Neuronal stem cell (in vitro differentiated cells): ENCODE results near the gene RFTN2.

Experiments used
- DNase-seq: peaks from one replicate; pipeline ENCODE4 v3.0.0-alpha.2; 2013; ENCODE audit warnings: low spot score
- H2AFZ ChIP-seq: one replicate; pipeline ENCODE4 v1.6.1; 2013; ENCODE audit warnings: mild to moderate bottlenecking, low read length, inconsistent platforms
- H2AK5ac ChIP-seq: 2 replicates; pipeline ENCODE4 v1.6.1; 2013; ENCODE audit warnings: low read depth, mild to moderate bottlenecking, inconsistent platforms, low read length, moderate library complexity, mixed read lengths
- H2BK120ac ChIP-seq: 2 replicates; pipeline ENCODE4 v1.6.1; 2013; ENCODE audit warnings: low read depth, mild to moderate bottlenecking, inconsistent platforms, low read length, moderate library complexity, mixed read lengths
- H2BK12ac ChIP-seq: one replicate; pipeline ENCODE4 v1.6.1; 2013; ENCODE audit warnings: low read length, inconsistent platforms
- H2BK15ac ChIP-seq: 2 replicates; pipeline ENCODE4 v1.6.1; 2013; ENCODE audit warnings: mild to moderate bottlenecking, low read length, inconsistent platforms, mixed read lengths
- H2BK5ac ChIP-seq: one replicate; pipeline ENCODE4 v1.6.1; 2013; ENCODE audit warnings: inconsistent platforms, mild to moderate bottlenecking, low read length, moderate library complexity
- H3K14ac ChIP-seq: one replicate; pipeline ENCODE4 v1.6.1; 2013; ENCODE audit warnings: low read length, inconsistent platforms
- H3K18ac ChIP-seq: 2 replicates; pipeline ENCODE4 v1.6.1; 2013; ENCODE audit warnings: low read length, inconsistent platforms
- H3K23ac ChIP-seq: 2 replicates; pipeline ENCODE4 v1.6.1; 2013; ENCODE audit warnings: low read depth, mild to moderate bottlenecking, mixed read lengths, low read length, inconsistent platforms; ENCODE audit not compliant: poor library complexity
- H3K27ac ChIP-seq: replicated peaks from 3 replicates; pipeline ENCODE4 v1.5.1; 2013; ENCODE audit warnings: low read length, inconsistent platforms
- H3K27me3 ChIP-seq, 3 experiments: 2 replicates each; pipeline ENCODE4 v1.6.1; 2013; ENCODE audit warnings: low read length in 3 of 3, mild to moderate bottlenecking in 2 of 3, inconsistent platforms in 1 of 3, low read depth in 1 of 3, mixed read lengths in 1 of 3, moderate library complexity in 1 of 3; ENCODE audit not compliant: control insufficient read depth in 3 of 3, insufficient read depth in 3 of 3
- H3K36me3 ChIP-seq, 2 donors: replicated peaks in 1 of 2; 2 replicates each; pipeline ENCODE4 v1.6.1; 2013; ENCODE audit warnings: low read length in 2 of 2; ENCODE audit not compliant: control insufficient read depth in 2 of 2, insufficient read depth in 2 of 2
- H3K4ac ChIP-seq: 2 replicates; pipeline ENCODE4 v1.6.1; 2013; ENCODE audit warnings: inconsistent platforms, mild to moderate bottlenecking, low read length, moderate library complexity
- H3K4me1 ChIP-seq, 2 donors: 1 replicate in 1 of 2; 2 replicates in 1 of 2; pipeline ENCODE4 v1.6.1; 2013; ENCODE audit warnings: low read length in 2 of 2, low read depth in 1 of 2; ENCODE audit not compliant: control insufficient read depth in 2 of 2, insufficient read depth in 1 of 2
- H3K4me2 ChIP-seq: one replicate; pipeline ENCODE4 v1.6.1; 2013; ENCODE audit warnings: mild to moderate bottlenecking, low read length, inconsistent platforms; ENCODE audit not compliant: insufficient read depth, poor library complexity, severe bottlenecking
- H3K4me3 ChIP-seq, 2 donors: 2 replicates each; pipeline ENCODE4 v1.5.1; 2013; ENCODE audit warnings: low read length in 2 of 2, mild to moderate bottlenecking in 2 of 2, inconsistent platforms in 1 of 2, moderate library complexity in 1 of 2
- H3K79me1 ChIP-seq: one replicate; pipeline ENCODE4 v1.6.1; 2013; ENCODE audit warnings: low read depth, mild to moderate bottlenecking, inconsistent platforms, low read length, moderate library complexity
- H3K9ac ChIP-seq: one replicate; pipeline ENCODE4 v1.6.1; 2013; ENCODE audit warnings: mild to moderate bottlenecking, low read depth, low read length, inconsistent platforms; ENCODE audit not compliant: poor library complexity
- H3K9me3 ChIP-seq, 2 donors: replicated peaks in 1 of 2; 2 replicates each; pipeline versions ENCODE3 to v1.6.1; 2013; ENCODE audit warnings: low read length in 2 of 2, mild to moderate bottlenecking in 2 of 2, inconsistent platforms in 1 of 2, low read depth in 1 of 2, mixed read lengths in 1 of 2, moderate library complexity in 1 of 2; ENCODE audit not compliant: control insufficient read depth in 2 of 2, insufficient read depth in 1 of 2
- H4K8ac ChIP-seq: one replicate; pipeline ENCODE4 v1.6.1; 2013; ENCODE audit warnings: low read depth, mild to moderate bottlenecking, inconsistent platforms, low read length, moderate library complexity
- H4K91ac ChIP-seq: one replicate; pipeline ENCODE4 v1.6.1; 2013; ENCODE audit warnings: low read length, low read depth, mild to moderate bottlenecking, inconsistent platforms; ENCODE audit not compliant: poor library complexity
- WGBS, 2 donors: extraction: QIAGEN DNeasy Blood & Tissue Kit; methylation state at CpG; one replicate each; pipeline ENCODE4 v1.1.7; 2013; ENCODE audit warnings: missing lambda C conversion rate in 2 of 2, mixed read lengths in 1 of 2; ENCODE audit not compliant: insufficient read length in 2 of 2, insufficient replicate concordance in 1 of 2; ENCODE audit errors: extremely low coverage in 2 of 2; 5-methylcytosine and 5-hydroxymethylcytosine counted together

Gene RFTN2

GRCh38 chr2:197666277-197666676 is 9.1 kb downstream of the RFTN2 start:
- Histone ChIP-seq H2AK5ac (no peak overlapping the region), H3K14ac (no peak overlapping the region)
- DNase-seq, result no peak

GRCh38 chr2:197661626-197662025 is 13.8 kb downstream of the RFTN2 start:
- H3K27me3 ChIP-seq, result no peaks in the 10 kb centered on the region
- H3K4me1 ChIP-seq, result no peaks in the 10 kb centered on the region
- H3K36me3 ChIP-seq, result no peaks in the 10 kb centered on the region
- H3K4me3 ChIP-seq, result no peak overlapping the region
- H3K23ac ChIP-seq, result no peak overlapping the region
- H3K14ac ChIP-seq, result no peak overlapping the region
- no peak for DNase-seq
- H3K9ac ChIP-seq, result no peak overlapping the region
- H2AK5ac ChIP-seq, result no peak overlapping the region
- H3K4me2 ChIP-seq, result no peak overlapping the region
- H3K18ac ChIP-seq, result no peak overlapping the region
- peaks cover 0 to 33% of the 10 kb centered on the region in 2 donors for H3K9me3 ChIP-seq
- no peak overlapping the region for H4K91ac ChIP-seq
- H3K79me1 ChIP-seq, result no peaks in the 10 kb centered on the region
- H3K4ac ChIP-seq, result no peak overlapping the region
- no peak overlapping the region for H3K27ac ChIP-seq
- no CpG with 5 or more reads among the region's 3 CpGs for WGBS, 2 donors
- no peak overlapping the region for H2BK120ac ChIP-seq
- no peak overlapping the region for H2AFZ ChIP-seq
- no peak overlapping the region for H2BK5ac ChIP-seq
- H4K8ac ChIP-seq, result no peak overlapping the region
- H2BK15ac ChIP-seq, result no peak overlapping the region
- no peak overlapping the region for H2BK12ac ChIP-seq

More at GRCh38 chr2:197666277-197666676, 9.1 kb downstream of the RFTN2 start:
- Histone ChIP-seq H3K23ac (no peak overlapping the region), H3K4me2 (no peak overlapping the region), H2BK15ac (no peak overlapping the region), H3K27me3 (no peaks in the 10 kb centered on the region), H2BK120ac (no peak overlapping the region), H2BK5ac (no peak overlapping the region), H3K9ac (no peak overlapping the region), H3K18ac (no peak overlapping the region), H2BK12ac (no peak overlapping the region), H3K27ac (no peak overlapping the region), H3K4ac (no peak overlapping the region), H3K4me1 (no peaks in the 10 kb centered on the region), H3K79me1 (no peaks in the 10 kb centered on the region), H3K9me3 (peaks cover 2 to 53% of the 10 kb centered on the region in 2 donors), H2AFZ (no peak overlapping the region), H4K91ac (no peak overlapping the region), H4K8ac (no peak overlapping the region), H3K36me3 (peaks cover 0 to 6% of the 10 kb centered on the region in 2 donors), H3K4me3 (no peak overlapping the region)

- Histone ChIP-seq H2AFZ (no peak overlapping the region), H3K4me1 (no peaks in the 10 kb centered on the region), H3K18ac (no peak overlapping the region), H4K8ac (no peak overlapping the region), H3K27ac (no peak overlapping the region), H3K9ac (no peak overlapping the region), H3K14ac (no peak overlapping the region), H2BK15ac (no peak overlapping the region), H3K4ac (no peak overlapping the region), H4K91ac (no peak overlapping the region), H3K9me3 (peaks cover 0 to 11% of the 10 kb centered on the region in 2 donors), H3K4me2 (no peak overlapping the region), H3K23ac (no peak overlapping the region), H3K36me3 (peaks cover 0 to 16% of the 10 kb centered on the region in 2 donors), H2BK5ac (no peak overlapping the region), H2AK5ac (no peak overlapping the region), H2BK120ac (no peak overlapping the region), H2BK12ac (no peak overlapping the region), H3K79me1 (no peaks in the 10 kb centered on the region), H3K27me3 (no peaks in the 10 kb centered on the region), H3K4me3 (no peak overlapping the region)
- DNase-seq, result no peak
Measured at GRCh38 chr2:197657562-197657961, 17.8 kb downstream of the RFTN2 start.

GRCh38 chr2:197647961-197648690 is 27.3 kb downstream of the RFTN2 start:
- Histone ChIP-seq H2BK15ac (no peak overlapping the region), H3K36me3 (peaks cover 0 to 49% of the 10 kb centered on the region in 2 donors), H3K14ac (no peak overlapping the region), H2BK12ac (no peak overlapping the region), H3K4me2 (no peak overlapping the region), H2BK5ac (no peak overlapping the region), H3K27me3 (no peaks in the 10 kb centered on the region), H3K9me3 (peaks cover 0 to 14% of the 10 kb centered on the region in 2 donors), H2BK120ac (no peak overlapping the region), H3K23ac (no peak overlapping the region), H3K9ac (no peak overlapping the region), H2AK5ac (no peak overlapping the region), H2AFZ (no peak overlapping the region), H3K4ac (no peak overlapping the region), H4K91ac (no peak overlapping the region), H4K8ac (no peak overlapping the region), H3K4me1 (no peaks in the 10 kb centered on the region), H3K18ac (no peak overlapping the region), H3K79me1 (no peaks in the 10 kb centered on the region), H3K27ac (no peak overlapping the region), H3K4me3 (no peak overlapping the region)
- DNase-seq, result no peak
- no CpG with 5 or more reads among the region's 3 CpGs for WGBS, 2 donors
